Medulla oblongata (tissue), 1 donor: ENCODE results near the gene EDRF1.
A peak's percentile ranks its signal among the peaks of the same experiment; 100 is the strongest.

ENCODE experiments used
- DNase-seq: peaks from one replicate; pipeline ENCODE4 v3.0.0-alpha.2; 2015; ENCODE audit errors: extremely low spot score

EDRF1 gene

GRCh38 chr10:125788156-125789034 is 68.9 kb downstream of the EDRF1 start:
- no peak for DNase-seq

GRCh38 chr10:125792342-125793300 is 73.1 kb downstream of the EDRF1 start:
- no peak for DNase-seq

- peak; percentile 92 for DNase-seq
These were observed 75.6 kb downstream of the EDRF1 start for GRCh38 chr10:125795128-125795527.

GRCh38 chr10:125795637-125796190 is 76.2 kb downstream of the EDRF1 start:
- DNase-seq = no peak

GRCh38 chr10:125797424-125797823 is 77.9 kb downstream of the EDRF1 start:
- no peak for DNase-seq

GRCh38 chr10:125797994-125798662 is 78.6 kb downstream of the EDRF1 start:
- DNase-seq = no peak

- no peak for DNase-seq
These were observed 80.1 kb downstream of the EDRF1 start for GRCh38 chr10:125799451-125800182.

GRCh38 chr10:125801574-125801973 is 82.1 kb downstream of the EDRF1 start:
- no peak for DNase-seq

GRCh38 chr10:125802131-125802530 is 82.6 kb downstream of the EDRF1 start:
- no peak for DNase-seq

GRCh38 chr10:125802739-125803138 is 83.2 kb downstream of the EDRF1 start:
- DNase-seq = no peak

- no peak for DNase-seq
These were observed 88.5 kb downstream of the EDRF1 start for GRCh38 chr10:125808047-125808446.

- no peak for DNase-seq
These were observed 91.7 kb downstream of the EDRF1 start for GRCh38 chr10:125811251-125811650.

- no peak for DNase-seq
These were observed 92.7 kb downstream of the EDRF1 start for GRCh38 chr10:125812128-125812750.
